Activated CD8-positive, alpha-beta T cell treated with anti-CD3 and anti-CD28 coated beads for 36 hours (primary cell): ENCODE results near the gene CCT8. TPM values are rescaled to one million over a fixed set of nuclear protein-coding genes. Genes with fewer than 3 reads are reported as not detected.

Source experiments
- ATAC-seq: fragments of 200-7000 bp; cut with Tn5 transposase; one replicate; pipeline ENCODE4 v1.10.0; 2021; ENCODE audit warnings: mild to moderate bottlenecking, moderate library complexity
- CTCF ChIA-PET: fragments of 350-600 bp; sonication (Branson Sonifier 250); formaldehyde crosslinking; loops from one replicate; lab custom pipeline; 2021; ENCODE audit warnings: antibody characterized with exemption; lab: Charles Lee
- POLR2A ChIA-PET: fragments of 350-600 bp; sonication (Branson Sonifier 250); formaldehyde crosslinking; loops from one replicate; lab custom pipeline; 2021; ENCODE audit warnings: antibody characterized with exemption; lab: Charles Lee
- DNase-seq: peaks from one replicate; pipeline ENCODE4 v3.0.0-alpha.2; 2020
- H3K27ac Mint-ChIP-seq: one replicate; pipeline ENCODE4 v1.8.0; 2021; ENCODE audit warnings: mild to moderate bottlenecking, mixed read lengths
- H3K27me3 Mint-ChIP-seq: one replicate; pipeline ENCODE4 v1.8.0; 2021; ENCODE audit warnings: mixed read lengths
- H3K36me3 Mint-ChIP-seq: one replicate; pipeline ENCODE4 v1.8.0; 2021; ENCODE audit warnings: low read depth, mixed read lengths
- H3K4me1 Mint-ChIP-seq: one replicate; pipeline ENCODE4 v1.8.0; 2021; ENCODE audit warnings: low read depth, mixed read lengths
- H3K4me3 Mint-ChIP-seq: one replicate; pipeline ENCODE4 v1.8.0; 2021; ENCODE audit warnings: mild to moderate bottlenecking, moderate library complexity, mixed read lengths
- H3K9me3 Mint-ChIP-seq: one replicate; pipeline ENCODE4 v1.8.0; 2021; ENCODE audit warnings: mixed read lengths
- CTCF ChIP-seq: fragments of 200-600 bp; IDR thresholded peaks from one replicate; pipeline ENCODE4 v1.8.0; 2022; ENCODE audit warnings: antibody characterized with exemption, mild to moderate bottlenecking
- intact Hi-C: fragments of 100-400 bp; cut with micrococcal nuclease; formaldehyde crosslinking; loops from one replicate; pipeline ENCODE4 v1.10.0; 2022
- total RNA-seq, 2 experiments: library from RNA; stranded (reverse); gene quantifications; one replicate each; pipeline ENCODE4 v1.2.3, GENCODE V29; 2021

The CCT8 gene
- total RNA-seq, 2 experiments from 2014 or later: 474 to 489 TPM

DNA sequence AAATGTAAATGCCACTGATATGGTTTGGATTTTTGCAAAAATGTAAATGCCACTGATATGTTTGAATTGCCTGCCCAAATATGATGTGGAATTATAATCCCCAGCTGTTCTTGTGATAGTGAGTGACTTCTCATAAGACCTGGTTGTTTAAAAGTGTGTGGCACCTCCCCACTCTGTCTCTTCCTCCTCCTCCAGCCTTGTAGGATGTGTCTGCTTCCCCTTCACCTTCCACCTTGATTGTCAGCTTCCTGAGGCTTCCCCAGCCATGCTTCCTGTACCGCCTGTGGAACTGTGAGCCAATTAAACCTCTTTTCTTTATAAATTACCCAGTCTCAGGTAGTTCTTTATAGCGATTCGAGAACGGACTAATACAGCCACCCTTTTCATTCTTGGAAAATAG, 1.3 kb upstream of the CCT8 start:
- ChIA-PET CTCF (interaction anchor here (1.2 kb wide), 2 partner anchors 50 to 224 kb away, joined by 3 read pairs; partner anchors contain the start of gene USP16), POLR2A (interaction anchor here (1.1 to 7.0 kb wide), 6 partner anchors 18 to 225 kb away, joined by 3 to 80 read pairs (median 12); partner anchors contain the start of genes BACH1 and USP16)
- no peak for DNase-seq
- peaks cover 5% of the 10 kb centered on the region for H3K9me3 Mint-ChIP-seq
- H3K27ac Mint-ChIP-seq: peak overlapping the region; percentile 65
- peaks cover 28% of the 10 kb centered on the region for H3K36me3 Mint-ChIP-seq
- intact Hi-C loops: no loop called here
- no peaks in the 10 kb centered on the region for H3K27me3 Mint-ChIP-seq
- TF ChIP-seq CTCF: no peak
- peaks cover 61% of the 10 kb centered on the region for H3K4me1 Mint-ChIP-seq
- ATAC-seq: no peak
- H3K4me3 Mint-ChIP-seq: peak overlapping the region; percentile 42

- intact Hi-C loops: no loop called here
- ATAC-seq (peak; percentile 31), DNase-seq (no peak)
- TF ChIP-seq CTCF: no peak
- POLR2A ChIA-PET: interaction anchor here (0.6 to 7.0 kb wide), 12 partner anchors 9 to 296 kb away, joined by 3 to 80 read pairs (median 10); partner anchors contain the start of genes BACH1, LTN1 and USP16
- Mint-ChIP-seq H3K27ac (peak overlapping the region; percentile 99), H3K4me1 (peaks cover 58% of the 10 kb centered on the region), H3K4me3 (peak overlapping the region; percentile 100), H3K27me3 (no peaks in the 10 kb centered on the region), H3K36me3 (peaks cover 32% of the 10 kb centered on the region), H3K9me3 (peaks cover 4% of the 10 kb centered on the region)
- CTCF ChIA-PET: interaction anchor here (1.0 to 1.2 kb wide), 3 partner anchors 9 to 225 kb away, joined by 3 read pairs; partner anchors contain the start of gene USP16
Observed at GRCh38 chr21:29074007-29074376, 544 bp upstream of the CCT8 start.

DNA sequence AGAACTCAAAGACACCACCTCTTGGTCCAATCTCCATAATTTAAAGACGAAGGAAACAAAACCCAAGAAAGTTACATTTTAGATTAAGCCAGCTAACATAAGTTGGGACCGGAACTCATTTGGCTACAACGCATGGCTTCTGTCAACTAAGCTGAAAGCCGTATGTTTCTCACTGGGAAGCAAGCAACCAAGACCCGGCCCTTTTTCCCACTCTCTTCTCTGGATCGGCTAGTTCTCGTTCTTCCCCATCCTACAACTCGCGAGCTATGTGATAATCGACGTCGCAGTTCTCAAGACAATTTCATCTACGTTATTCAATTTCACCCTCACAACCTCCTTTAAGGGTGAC, 601 bp downstream of the CCT8 start:
- H3K36me3 Mint-ChIP-seq: peaks cover 36% of the 10 kb centered on the region
- H3K4me3 Mint-ChIP-seq: peak overlapping the region; percentile 100
- ChIA-PET CTCF (interaction anchor here (1.6 kb wide), 1 partner anchor 11 kb away, joined by 5 read pairs; no protein-coding TSS in a partner anchor), POLR2A (interaction anchor here (0.9 to 7.0 kb wide), 16 partner anchors 11 to 297 kb away, joined by 3 to 80 read pairs (median 8); partner anchors contain the start of genes BACH1, LTN1, RWDD2B and USP16)
- H3K4me1 Mint-ChIP-seq: peaks cover 49% of the 10 kb centered on the region
- no peak for TF ChIP-seq CTCF
- peak overlapping the region; percentile 99 for H3K27ac Mint-ChIP-seq
- no peak for DNase-seq
- no peaks in the 10 kb centered on the region for H3K27me3 Mint-ChIP-seq
- intact Hi-C loops: loop anchor here (2.0 kb wide), 2 partner anchors 48 to 80 kb away; partner anchors contain the start of genes LTN1 and USP16
- no peak for ATAC-seq
- no peaks in the 10 kb centered on the region for H3K9me3 Mint-ChIP-seq

GRCh38 chr21:29064850-29065481, 8.5 kb downstream of the CCT8 start:
- TF ChIP-seq CTCF: no peak
- H3K36me3 Mint-ChIP-seq: peaks cover 76% of the 10 kb centered on the region
- H3K27me3 Mint-ChIP-seq: no peaks in the 10 kb centered on the region
- no peak overlapping the region for H3K27ac Mint-ChIP-seq
- H3K4me1 Mint-ChIP-seq: peaks cover 15% of the 10 kb centered on the region
- H3K9me3 Mint-ChIP-seq: no peaks in the 10 kb centered on the region
- ATAC-seq (no peak), DNase-seq (no peak)
- no peak overlapping the region for H3K4me3 Mint-ChIP-seq
- intact Hi-C loops: no loop called here
- POLR2A ChIA-PET: interaction anchor here (0.9 to 1.4 kb wide), 3 partner anchors 9 to 12 kb away, joined by 4 to 5 read pairs (median 4); no protein-coding TSS in a partner anchor
- CTCF ChIA-PET: interaction anchor here (0.7 kb wide), 1 partner anchor 9 kb away, joined by 3 read pairs; no protein-coding TSS in a partner anchor
